ENCODE measurements around the gene UCK2.

The UCK2 gene

DNA sequence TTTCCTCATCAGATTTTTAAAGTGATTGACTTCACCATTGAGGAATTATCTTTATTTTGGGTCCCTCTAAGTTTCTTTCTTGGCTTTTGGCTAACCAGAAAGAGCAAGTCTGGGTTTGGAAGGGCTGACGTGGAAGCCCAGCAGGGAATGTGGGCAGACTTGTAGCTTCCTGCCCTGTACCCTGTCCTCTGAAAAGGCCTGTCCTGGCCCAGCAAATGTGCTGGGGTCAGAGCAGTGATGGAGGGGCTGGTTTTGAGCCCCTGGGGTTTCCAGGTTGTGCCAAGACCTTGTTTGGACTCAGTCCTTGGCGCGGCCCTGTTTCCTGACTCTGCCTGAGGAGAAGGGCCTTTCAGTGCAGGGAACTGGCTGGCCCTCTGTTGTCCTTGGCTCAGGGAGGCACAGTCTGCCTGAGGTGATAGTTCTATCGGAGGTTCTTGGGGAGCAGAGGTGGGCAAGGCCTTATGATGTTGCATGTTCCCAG is 72.1 kb downstream of the UCK2 start:
- TF ChIP-seq, protein P1, sequence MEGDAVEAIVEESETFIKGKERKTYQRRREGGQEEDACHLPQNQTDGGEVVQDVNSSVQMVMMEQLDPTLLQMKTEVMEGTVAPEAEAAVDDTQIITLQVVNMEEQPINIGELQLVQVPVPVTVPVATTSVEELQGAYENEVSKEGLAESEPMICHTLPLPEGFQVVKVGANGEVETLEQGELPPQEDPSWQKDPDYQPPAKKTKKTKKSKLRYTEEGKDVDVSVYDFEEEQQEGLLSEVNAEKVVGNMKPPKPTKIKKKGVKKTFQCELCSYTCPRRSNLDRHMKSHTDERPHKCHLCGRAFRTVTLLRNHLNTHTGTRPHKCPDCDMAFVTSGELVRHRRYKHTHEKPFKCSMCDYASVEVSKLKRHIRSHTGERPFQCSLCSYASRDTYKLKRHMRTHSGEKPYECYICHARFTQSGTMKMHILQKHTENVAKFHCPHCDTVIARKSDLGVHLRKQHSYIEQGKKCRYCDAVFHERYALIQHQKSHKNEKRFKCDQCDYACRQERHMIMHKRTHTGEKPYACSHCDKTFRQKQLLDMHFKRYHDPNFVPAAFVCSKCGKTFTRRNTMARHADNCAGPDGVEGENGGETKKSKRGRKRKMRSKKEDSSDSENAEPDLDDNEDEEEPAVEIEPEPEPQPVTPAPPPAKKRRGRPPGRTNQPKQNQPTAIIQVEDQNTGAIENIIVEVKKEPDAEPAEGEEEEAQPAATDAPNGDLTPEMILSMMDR (IDR thresholded peaks at IDR 0.05; ENCODE audit: borderline replicate concordance, control extremely low read depth, extremely low read depth, insufficient read depth, missing control alignments), result no peak
- no peak for DNase-seq (ENCODE audit: low spot score)
- in situ Hi-C loops (cut with MboI; ENCODE audit: low sequenced_read_pairs, unreplicated experiment), result no loop called here

GRCh38 chr1:165900576-165901380 is 73.4 kb downstream of the UCK2 start:
- DNase-seq (ENCODE audit: low spot score), result no peak
- in situ Hi-C loops (cut with MboI; ENCODE audit: low sequenced_read_pairs, unreplicated experiment), result loop anchor here (10.0 kb wide), 1 partner anchor 506 kb away; no protein-coding TSS in a partner anchor
- TF ChIP-seq, protein P1 (IDR thresholded peaks at IDR 0.05; ENCODE audit: borderline replicate concordance, control extremely low read depth, extremely low read depth, insufficient read depth, missing control alignments), result no peak

- no peak for DNase-seq (ENCODE audit: low spot score)
- TF ChIP-seq, protein P1 (IDR thresholded peaks at IDR 0.05; ENCODE audit: borderline replicate concordance, control extremely low read depth, extremely low read depth, insufficient read depth, missing control alignments), result no peak
- in situ Hi-C loops (cut with MboI; ENCODE audit: low sequenced_read_pairs, unreplicated experiment), result loop anchor here (10.0 kb wide), 1 partner anchor 508 kb away; no protein-coding TSS in a partner anchor
These were observed 75.2 kb downstream of the UCK2 start for GRCh38 chr1:165902565-165902964.

DNA sequence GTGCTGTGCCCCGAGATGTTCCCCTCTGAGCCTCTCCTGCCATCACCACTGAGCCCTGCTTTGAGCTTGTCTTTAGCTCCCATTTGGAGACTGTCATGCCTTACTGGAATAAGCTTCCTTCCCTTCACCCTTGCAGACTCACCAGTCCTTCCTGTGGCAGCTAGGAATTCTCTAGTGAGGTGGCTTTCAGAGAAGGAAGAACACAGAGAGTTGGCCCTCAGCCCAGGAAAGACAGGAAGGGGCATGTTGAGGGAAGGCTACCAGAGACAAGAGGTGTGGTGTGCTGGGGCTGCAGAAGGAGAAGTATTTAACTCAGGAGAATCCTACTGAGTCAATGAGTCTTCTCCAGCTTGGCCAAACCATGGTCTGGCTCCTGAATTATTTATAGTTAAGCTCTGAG is 76.3 kb downstream of the UCK2 start:
- DNase-seq (ENCODE audit: low spot score), result no peak
- in situ Hi-C loops (cut with MboI; ENCODE audit: low sequenced_read_pairs, unreplicated experiment), result loop anchor here (10.0 kb wide), 1 partner anchor 509 kb away; no protein-coding TSS in a partner anchor
- TF ChIP-seq, protein P1 (IDR thresholded peaks at IDR 0.05; ENCODE audit: borderline replicate concordance, control extremely low read depth, extremely low read depth, insufficient read depth, missing control alignments), result no peak

GRCh38 chr1:165904948-165905347 is 77.5 kb downstream of the UCK2 start:
- in situ Hi-C loops (cut with MboI; ENCODE audit: low sequenced_read_pairs, unreplicated experiment), result loop anchor here (10.0 kb wide), 1 partner anchor 510 kb away; no protein-coding TSS in a partner anchor
- no peak for DNase-seq (ENCODE audit: low spot score)
- TF ChIP-seq, protein P1 (IDR thresholded peaks at IDR 0.05; ENCODE audit: borderline replicate concordance, control extremely low read depth, extremely low read depth, insufficient read depth, missing control alignments), result no peak

- TF ChIP-seq, protein P1 (IDR thresholded peaks at IDR 0.05; ENCODE audit: borderline replicate concordance, control extremely low read depth, extremely low read depth, insufficient read depth, missing control alignments), result no peak
- DNase-seq (ENCODE audit: low spot score), result no peak
- in situ Hi-C loops (cut with MboI; ENCODE audit: low sequenced_read_pairs, unreplicated experiment), result loop anchor here (10.0 kb wide), 1 partner anchor 511 kb away; no protein-coding TSS in a partner anchor
These were observed 78.4 kb downstream of the UCK2 start for GRCh38 chr1:165905853-165906252.

Data from GM13976 (cell line).